ENCODE measurements around the gene MPPED1. TPM values are rescaled to one million over a fixed set of nuclear protein-coding genes. Genes with fewer than 3 reads are reported as not detected.

MPPED1 gene, protein sequence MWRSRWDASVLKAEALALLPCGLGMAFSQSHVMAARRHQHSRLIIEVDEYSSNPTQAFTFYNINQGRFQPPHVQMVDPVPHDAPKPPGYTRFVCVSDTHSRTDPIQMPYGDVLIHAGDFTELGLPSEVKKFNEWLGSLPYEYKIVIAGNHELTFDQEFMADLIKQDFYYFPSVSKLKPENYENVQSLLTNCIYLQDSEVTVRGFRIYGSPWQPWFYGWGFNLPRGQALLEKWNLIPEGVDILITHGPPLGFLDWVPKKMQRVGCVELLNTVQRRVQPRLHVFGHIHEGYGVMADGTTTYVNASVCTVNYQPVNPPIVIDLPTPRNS
- 0.18 TPM in 1 of 2 replicates, not detected in the other for total RNA-seq

DNA sequence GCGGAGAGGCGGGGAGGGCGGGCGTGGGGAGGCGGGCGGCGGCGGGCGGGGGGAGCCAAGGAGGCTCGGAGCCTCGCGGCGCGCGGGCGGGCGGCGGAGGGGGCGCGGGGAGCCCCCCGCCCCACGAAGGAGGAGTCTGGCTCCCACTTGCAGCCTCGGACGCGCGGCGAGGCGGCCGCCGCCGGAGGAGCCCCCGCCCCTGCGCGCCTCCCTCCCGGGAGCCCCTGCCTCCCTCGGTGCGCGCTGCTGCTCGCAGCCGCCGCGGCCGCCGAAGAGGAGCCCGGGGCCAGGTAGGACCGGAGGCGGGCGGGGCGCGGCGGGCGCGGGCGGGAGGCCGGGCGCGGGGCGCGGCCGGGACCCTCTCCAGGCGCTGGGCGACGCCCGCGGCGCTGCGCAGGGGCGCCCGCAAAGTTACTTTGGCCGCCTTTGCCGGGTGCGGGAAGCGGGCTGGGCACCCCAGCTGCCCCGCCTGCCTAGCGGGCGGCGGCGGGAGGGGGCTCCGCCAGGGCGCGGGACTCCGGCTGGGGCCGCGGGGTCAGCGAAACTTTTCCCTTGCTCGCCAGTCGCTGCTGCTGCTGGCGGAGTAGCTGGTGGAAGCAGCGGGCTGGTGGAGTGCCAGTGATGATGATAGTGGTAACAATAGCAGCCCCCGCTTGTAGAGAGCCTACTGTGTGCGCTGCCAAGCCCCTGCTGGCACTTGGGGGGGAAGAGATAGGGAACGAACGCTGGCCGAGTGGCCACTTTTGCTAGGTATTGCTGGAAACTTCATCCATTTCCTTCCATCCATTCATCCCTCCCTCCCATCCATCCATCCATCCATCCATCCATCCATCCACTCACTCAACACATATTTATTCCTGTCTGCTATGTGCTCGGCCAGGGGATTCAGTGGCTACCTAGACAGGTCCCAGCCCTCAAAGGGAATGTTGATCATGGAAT is at the start of gene MPPED1:
TSS of gene MPPED1 (plus strand) at position 146 of the 939 bp plus-strand sequence. CDS start 12,972 bp downstream, outside the sequence.

Other genes starting within 250 kb of the MPPED1 start
- gene TTLL12, start 224.9 kb upstream of the MPPED1 start, total RNA-seq: 29.8 and 31.3 TPM in 2 replicates
- gene SCUBE1, start 68.6 kb upstream of the MPPED1 start, total RNA-seq: not detected in 2 replicates

Measured in cardiac atrium fibroblast (primary cell).